Panc1 (cell line): ENCODE results near the gene RNF125.

ENCODE experiments used
- SIN3A ChIP-seq: IDR thresholded peaks from 2 replicates; pipeline ENCODE4 v1.6.1; 2012; ENCODE audit warnings: low read depth, mild to moderate bottlenecking, low read length, moderate library complexity, borderline replicate concordance; ENCODE audit not compliant: insufficient read depth
- TCF7L2 ChIP-seq: IDR thresholded peaks from 2 replicates; pipeline ENCODE4 v1.6.1; 2011; ENCODE audit warnings: mild to moderate bottlenecking, low read depth, low read length, inconsistent platforms
- TF ChIP-seq, protein P1 (sequence below): fragments of 450-650 bp; IDR thresholded peaks from 2 replicates; pipeline ENCODE4 v1.5.1; 2017; ENCODE audit warnings: mild to moderate bottlenecking
- TF ChIP-seq, protein P2 (sequence below), 2 experiments: IDR thresholded peaks; 2 replicates each; pipeline ENCODE4 v1.6.1; 2011 to 2012; ENCODE audit warnings: low read depth in 2 of 2, control low read depth in 1 of 2, low read length in 1 of 2, mild to moderate bottlenecking in 1 of 2, moderate library complexity in 1 of 2; ENCODE audit not compliant: insufficient read depth in 1 of 2

DNA sequence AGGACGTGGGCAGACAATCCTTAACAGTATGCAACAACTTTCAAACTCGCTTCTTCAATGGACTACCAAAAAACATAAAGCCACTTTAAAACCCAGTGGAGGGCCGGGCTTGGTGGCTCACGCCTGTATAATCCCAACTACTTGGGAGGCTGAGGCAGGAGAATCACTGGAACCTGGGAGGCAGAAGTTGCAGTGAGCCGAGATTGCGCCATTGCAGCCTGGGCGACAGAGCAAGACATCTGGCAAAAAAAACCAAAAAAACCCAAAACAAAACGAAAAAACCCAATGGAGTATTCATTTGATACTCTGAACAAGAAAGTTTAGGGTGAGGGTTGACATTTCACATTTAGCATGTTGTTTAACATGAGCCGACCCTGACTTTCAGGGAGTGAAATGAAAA, 14.0 kb downstream of the RNF125 start:
- TF ChIP-seq, protein P1, sequence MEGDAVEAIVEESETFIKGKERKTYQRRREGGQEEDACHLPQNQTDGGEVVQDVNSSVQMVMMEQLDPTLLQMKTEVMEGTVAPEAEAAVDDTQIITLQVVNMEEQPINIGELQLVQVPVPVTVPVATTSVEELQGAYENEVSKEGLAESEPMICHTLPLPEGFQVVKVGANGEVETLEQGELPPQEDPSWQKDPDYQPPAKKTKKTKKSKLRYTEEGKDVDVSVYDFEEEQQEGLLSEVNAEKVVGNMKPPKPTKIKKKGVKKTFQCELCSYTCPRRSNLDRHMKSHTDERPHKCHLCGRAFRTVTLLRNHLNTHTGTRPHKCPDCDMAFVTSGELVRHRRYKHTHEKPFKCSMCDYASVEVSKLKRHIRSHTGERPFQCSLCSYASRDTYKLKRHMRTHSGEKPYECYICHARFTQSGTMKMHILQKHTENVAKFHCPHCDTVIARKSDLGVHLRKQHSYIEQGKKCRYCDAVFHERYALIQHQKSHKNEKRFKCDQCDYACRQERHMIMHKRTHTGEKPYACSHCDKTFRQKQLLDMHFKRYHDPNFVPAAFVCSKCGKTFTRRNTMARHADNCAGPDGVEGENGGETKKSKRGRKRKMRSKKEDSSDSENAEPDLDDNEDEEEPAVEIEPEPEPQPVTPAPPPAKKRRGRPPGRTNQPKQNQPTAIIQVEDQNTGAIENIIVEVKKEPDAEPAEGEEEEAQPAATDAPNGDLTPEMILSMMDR = no peak
- TF ChIP-seq TCF7L2 (no peak), SIN3A (no peak)
- TF ChIP-seq, protein P2, sequence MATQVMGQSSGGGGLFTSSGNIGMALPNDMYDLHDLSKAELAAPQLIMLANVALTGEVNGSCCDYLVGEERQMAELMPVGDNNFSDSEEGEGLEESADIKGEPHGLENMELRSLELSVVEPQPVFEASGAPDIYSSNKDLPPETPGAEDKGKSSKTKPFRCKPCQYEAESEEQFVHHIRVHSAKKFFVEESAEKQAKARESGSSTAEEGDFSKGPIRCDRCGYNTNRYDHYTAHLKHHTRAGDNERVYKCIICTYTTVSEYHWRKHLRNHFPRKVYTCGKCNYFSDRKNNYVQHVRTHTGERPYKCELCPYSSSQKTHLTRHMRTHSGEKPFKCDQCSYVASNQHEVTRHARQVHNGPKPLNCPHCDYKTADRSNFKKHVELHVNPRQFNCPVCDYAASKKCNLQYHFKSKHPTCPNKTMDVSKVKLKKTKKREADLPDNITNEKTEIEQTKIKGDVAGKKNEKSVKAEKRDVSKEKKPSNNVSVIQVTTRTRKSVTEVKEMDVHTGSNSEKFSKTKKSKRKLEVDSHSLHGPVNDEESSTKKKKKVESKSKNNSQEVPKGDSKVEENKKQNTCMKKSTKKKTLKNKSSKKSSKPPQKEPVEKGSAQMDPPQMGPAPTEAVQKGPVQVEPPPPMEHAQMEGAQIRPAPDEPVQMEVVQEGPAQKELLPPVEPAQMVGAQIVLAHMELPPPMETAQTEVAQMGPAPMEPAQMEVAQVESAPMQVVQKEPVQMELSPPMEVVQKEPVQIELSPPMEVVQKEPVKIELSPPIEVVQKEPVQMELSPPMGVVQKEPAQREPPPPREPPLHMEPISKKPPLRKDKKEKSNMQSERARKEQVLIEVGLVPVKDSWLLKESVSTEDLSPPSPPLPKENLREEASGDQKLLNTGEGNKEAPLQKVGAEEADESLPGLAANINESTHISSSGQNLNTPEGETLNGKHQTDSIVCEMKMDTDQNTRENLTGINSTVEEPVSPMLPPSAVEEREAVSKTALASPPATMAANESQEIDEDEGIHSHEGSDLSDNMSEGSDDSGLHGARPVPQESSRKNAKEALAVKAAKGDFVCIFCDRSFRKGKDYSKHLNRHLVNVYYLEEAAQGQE (IDR thresholded peaks at IDR 0.05; ENCODE audit: insufficient read depth in 1 of 2, low read depth in 2 of 2, low read length in 1 of 2) = no peak
